H1 (cell line): ENCODE data around the gene GALNT11. TPM values are rescaled to one million over a fixed set of nuclear protein-coding genes. Genes with fewer than 3 reads are reported as not detected.

Source experiments
- CTCF ChIA-PET: fragments of 300-600 bp; sonication (Branson Sonifier 250); formaldehyde crosslinking; loops from one replicate; lab custom pipeline; 2021; ENCODE audit not compliant: partially characterized antibody; lab: Charles Lee
- POLR2A ChIA-PET: fragments of 300-600 bp; sonication (Branson Sonifier 250); formaldehyde crosslinking; loops from one replicate; lab custom pipeline; 2021; ENCODE audit warnings: inconsistent platforms; ENCODE audit not compliant: partially characterized antibody; lab: Charles Lee
- DNase-seq, 2 experiments: peaks; one replicate each; pipeline versions ENCODE4 v3.0.0 to v3.0.0-alpha.2; 2010 to 2022; ENCODE audit warnings: low spot score in 2 of 2, low read depth in 1 of 2, mixed read lengths in 1 of 2
- FAIRE-seq: peaks from 2 replicates; lab custom pipeline; 2011; peaks lifted over from hg19 to GRCh38; lab: Jason Lieb, UNC
- H2AFZ ChIP-seq: 2 replicates; pipeline ENCODE4 v1.8.1; 2012; ENCODE audit warnings: low read length, inconsistent platforms
- H2AK5ac ChIP-seq: 2 replicates; pipeline ENCODE4 v1.6.1; 2013; ENCODE audit warnings: low read depth, low read length
- H2BK120ac ChIP-seq: replicated peaks from 2 replicates; pipeline ENCODE3; 2013; ENCODE audit warnings: low read depth, low read length, inconsistent platforms
- H2BK12ac ChIP-seq: 2 replicates; pipeline ENCODE4 v1.6.1; 2013; ENCODE audit warnings: low read depth, low read length
- H2BK15ac ChIP-seq: 2 replicates; pipeline ENCODE4 v1.6.1; 2013; ENCODE audit warnings: low read length
- H2BK20ac ChIP-seq: 2 replicates; pipeline ENCODE4 v1.6.1; 2013; ENCODE audit warnings: low read length
- H2BK5ac ChIP-seq: 2 replicates; pipeline ENCODE4 v1.6.1; 2013; ENCODE audit warnings: low read depth, low read length
- H3K14ac ChIP-seq: 2 replicates; pipeline ENCODE4 v1.6.1; 2013; ENCODE audit warnings: inconsistent platforms; ENCODE audit not compliant: insufficient read length
- H3K18ac ChIP-seq: 2 replicates; pipeline ENCODE4 v1.6.1; 2013; ENCODE audit warnings: low read length; ENCODE audit errors: extremely low read depth
- H3K23ac ChIP-seq: 2 replicates; pipeline ENCODE4 v1.6.1; 2013; ENCODE audit warnings: inconsistent platforms; ENCODE audit not compliant: insufficient read length
- H3K23me2 ChIP-seq: 2 replicates; pipeline ENCODE4 v1.6.1; 2013; ENCODE audit warnings: low read depth, low read length
- H3K27ac ChIP-seq: 2 replicates; pipeline ENCODE4 v1.6.1; 2011; ENCODE audit warnings: low read depth, low read length, inconsistent platforms
- H3K27me3 ChIP-seq, 4 experiments: replicated peaks in 1 of 4; 1 replicate in 1 of 4; 2 replicates in 3 of 4; pipeline versions ENCODE4 v1.6.1 to v1.8.1; 2011 to 2013; ENCODE audit warnings: low read length in 3 of 4, mild to moderate bottlenecking in 3 of 4, inconsistent platforms in 2 of 4, mixed read lengths in 2 of 4, moderate library complexity in 1 of 4; ENCODE audit not compliant: control insufficient read depth in 3 of 4, insufficient read depth in 3 of 4; ENCODE audit errors: extremely low read depth in 1 of 4
- H3K36me3 ChIP-seq, 4 experiments: 2 replicates each; pipeline versions ENCODE4 v1.6.1 to v1.8.1; 2011 to 2013; ENCODE audit warnings: mild to moderate bottlenecking in 4 of 4, low read length in 3 of 4, moderate library complexity in 2 of 4, control low read depth in 1 of 4, inconsistent platforms in 1 of 4; ENCODE audit not compliant: insufficient read depth in 4 of 4, control insufficient read depth in 2 of 4
- H3K4ac ChIP-seq: replicated peaks from 2 replicates; pipeline ENCODE3; 2013; ENCODE audit warnings: low read length, low read depth, mixed read lengths, inconsistent platforms; ENCODE audit not compliant: insufficient read length
- H3K4me1 ChIP-seq, 4 experiments: replicated peaks in 1 of 4; 1 replicate in 1 of 4; 2 replicates in 3 of 4; pipeline versions ENCODE4 v1.6.1 to v1.8.1; 2011 to 2013; ENCODE audit warnings: low read length in 3 of 4, inconsistent platforms in 2 of 4, mixed read lengths in 1 of 4; ENCODE audit not compliant: insufficient read depth in 4 of 4, control insufficient read depth in 3 of 4
- H3K4me2 ChIP-seq, 2 experiments: 2 replicates each; pipeline versions ENCODE4 v1.6.1 to v1.8.1; 2011 to 2013; ENCODE audit warnings: low read depth in 2 of 2, low read length in 2 of 2, control low read depth in 1 of 2, inconsistent platforms in 1 of 2, mild to moderate bottlenecking in 1 of 2; ENCODE audit not compliant: insufficient read depth in 1 of 2
- H3K4me3 ChIP-seq, 4 experiments: fragments of 200-600, 300-600 bp in 1 of 4; sonication (generic), shearing (Covaris generic), sonication (Bioruptor Twin) in 1 of 4; 2 replicates each; pipeline versions ENCODE4 v1.5.1 to v1.8.1; 2011 to 2016; ENCODE audit warnings: low read length in 4 of 4, low read depth in 3 of 4, control low read depth in 2 of 4, inconsistent platforms in 2 of 4, mild to moderate bottlenecking in 2 of 4, mixed read lengths in 1 of 4, moderate library complexity in 1 of 4; ENCODE audit not compliant: insufficient read depth in 2 of 4; ENCODE audit errors: extremely low read depth in 1 of 4
- H3K56ac ChIP-seq: replicated peaks from 2 replicates; pipeline ENCODE3; 2013; ENCODE audit warnings: low read depth, mild to moderate bottlenecking, mixed read lengths, low read length, inconsistent platforms; ENCODE audit not compliant: insufficient read length
- H3K79me1 ChIP-seq: 2 replicates; pipeline ENCODE4 v1.6.1; 2013; ENCODE audit warnings: low read depth, low read length, control low read depth
- H3K79me2 ChIP-seq, 2 experiments: 2 replicates each; pipeline versions ENCODE4 v1.6.1 to v1.8.1; 2012 to 2013; ENCODE audit warnings: low read length in 2 of 2, mild to moderate bottlenecking in 2 of 2, inconsistent platforms in 1 of 2; ENCODE audit not compliant: insufficient read depth in 2 of 2, control insufficient read depth in 1 of 2
- H3K9ac ChIP-seq, 4 experiments: replicated peaks in 1 of 4; 1 replicate in 1 of 4; 2 replicates in 3 of 4; pipeline versions ENCODE4 v1.6.1 to v1.8.1; 2011 to 2013; ENCODE audit warnings: low read depth in 3 of 4, low read length in 3 of 4, control low read depth in 2 of 4, mild to moderate bottlenecking in 2 of 4, moderate library complexity in 2 of 4, inconsistent platforms in 1 of 4; ENCODE audit errors: extremely low read depth in 1 of 4
- H3K9me3 ChIP-seq, 2 experiments: 2 replicates each; pipeline versions ENCODE4 v1.6.1 to v1.8.1; 2012 to 2013; ENCODE audit warnings: mild to moderate bottlenecking in 2 of 2, moderate library complexity in 2 of 2, control low read depth in 1 of 2, inconsistent platforms in 1 of 2, low read depth in 1 of 2, low read length in 1 of 2, mixed read lengths in 1 of 2; ENCODE audit not compliant: insufficient read depth in 2 of 2
- H4K20me1 ChIP-seq, 2 experiments: replicated peaks in 1 of 2; 2 replicates each; pipeline versions ENCODE3 to v1.8.1; 2011 to 2013; ENCODE audit warnings: inconsistent platforms in 2 of 2, low read length in 2 of 2, mild to moderate bottlenecking in 1 of 2; ENCODE audit not compliant: insufficient read depth in 2 of 2, control insufficient read depth in 1 of 2
- H4K5ac ChIP-seq: 2 replicates; pipeline ENCODE4 v1.6.1; 2013; ENCODE audit warnings: low read length, low read depth, mixed read lengths, inconsistent platforms; ENCODE audit not compliant: insufficient read length
- H4K8ac ChIP-seq: 2 replicates; pipeline ENCODE4 v1.8.0; 2013; ENCODE audit warnings: mild to moderate bottlenecking, moderate library complexity, low read length, inconsistent platforms; ENCODE audit not compliant: insufficient read depth; ENCODE audit errors: extremely low read depth
- H4K91ac ChIP-seq: replicated peaks from 2 replicates; pipeline ENCODE3; 2013; ENCODE audit warnings: low read length, mixed read lengths, inconsistent platforms; ENCODE audit not compliant: insufficient read length
- BRCA1 ChIP-seq: IDR thresholded peaks from 2 replicates; pipeline ENCODE4 v1.6.1; 2012; ENCODE audit warnings: low read depth, low read length, improper control_type of control experiment
- CTCF ChIP-seq, 3 experiments: IDR thresholded peaks; 1 replicate in 2 of 3; 2 replicates in 1 of 3; pipeline versions ENCODE4 v1.5.1 to v1.6.1; 2011; ENCODE audit warnings: low read length in 3 of 3, mild to moderate bottlenecking in 3 of 3, inconsistent platforms in 2 of 3, low read depth in 1 of 3, moderate library complexity in 1 of 3; ENCODE audit not compliant: insufficient read depth in 1 of 3; ENCODE audit errors: control extremely low read depth in 1 of 3
- EP300 ChIP-seq, 2 experiments: IDR thresholded peaks; 1 replicate in 1 of 2; 2 replicates in 1 of 2; pipeline ENCODE4 v1.6.1; 2011 to 2012; ENCODE audit warnings: low read depth in 2 of 2, low read length in 2 of 2, mild to moderate bottlenecking in 2 of 2, borderline replicate concordance in 1 of 2, inconsistent platforms in 1 of 2, moderate library complexity in 1 of 2
- GABPA ChIP-seq: IDR thresholded peaks from 2 replicates; pipeline ENCODE4 v1.6.1; 2011; ENCODE audit warnings: mild to moderate bottlenecking, low read length, moderate library complexity, borderline replicate concordance; ENCODE audit not compliant: insufficient read depth
- HDAC2 ChIP-seq, 2 experiments: fragments of 300-600 bp in 1 of 2; sonication (generic) in 1 of 2; IDR thresholded peaks; 2 replicates each; pipeline ENCODE4 v1.6.1; 2011 to 2012; ENCODE audit warnings: low read depth in 2 of 2, low read length in 2 of 2, mild to moderate bottlenecking in 2 of 2, moderate library complexity in 2 of 2, borderline replicate concordance in 1 of 2, inconsistent platforms in 1 of 2
- NRF1 ChIP-seq: IDR thresholded peaks from 2 replicates; pipeline ENCODE4 v1.6.1; 2011; ENCODE audit warnings: mild to moderate bottlenecking, low read depth, low read length, improper control_type of control experiment
- RAD21 ChIP-seq, 2 experiments: IDR thresholded peaks in 1 of 2; conservative IDR thresholded peaks in 1 of 2; 2 replicates each; pipeline ENCODE4 v1.6.1; 2011; ENCODE audit warnings: low read depth in 2 of 2, low read length in 2 of 2, improper control_type of control experiment in 1 of 2, inconsistent platforms in 1 of 2, mild to moderate bottlenecking in 1 of 2, moderate library complexity in 1 of 2
- RXRA ChIP-seq: IDR thresholded peaks from 2 replicates; pipeline ENCODE4 v1.6.1; 2011; ENCODE audit warnings: low read depth, mild to moderate bottlenecking, low read length, moderate library complexity; ENCODE audit not compliant: insufficient read depth
- SRF ChIP-seq: IDR thresholded peaks from 2 replicates; pipeline ENCODE4 v1.6.1; 2011; ENCODE audit warnings: mild to moderate bottlenecking, low read depth, low read length, moderate library complexity
- WGBS, 2 experiments: shearing (Covaris generic) in 1 of 2; methylation state at CpG; one replicate each; pipeline versions ENCODE4 v1.1.6 to v1.1.7; 2013 to 2015; ENCODE audit warnings: low lambda C conversion rate in 2 of 2, mixed read lengths in 2 of 2, inconsistent platforms in 1 of 2, low coverage in 1 of 2, missing lambda C conversion rate in 1 of 2; ENCODE audit not compliant: insufficient replicate concordance in 2 of 2, insufficient coverage in 1 of 2, insufficient read length in 1 of 2; ENCODE audit errors: extremely low coverage in 1 of 2, missing lambda C conversion rate in 1 of 2; 5-methylcytosine and 5-hydroxymethylcytosine counted together
- polyA plus RNA-seq, 7 experiments: library from polyadenylated mRNA; depleted of rRNA in 3 of 7; stranded (reverse) in 5 of 7; unstranded in 2 of 7; fragments of >200 nt in 5 of 7; fragments of 200-250 nt in 2 of 7; gene quantifications; 1 replicate in 5 of 7; 2 replicates in 1 of 7; 4 replicates in 1 of 7; pipeline versions ENCODE4 v1.2.1 to v1.2.3, GENCODE V29; 2011 to 2013; ENCODE audit warnings: missing spikeins in 2 of 7, mixed read lengths in 2 of 7
- total RNA-seq: library from RNA; stranded (reverse); fragmentation: NEBNext Ultra II Directional; extraction: Animal tissue kit (Norgen Biotek cat#: 25700); gene quantifications from 2 replicates; pipeline ENCODE4 v1.2.1, GENCODE V29; 2021

GALNT11 gene
- total and polyA plus RNA-seq, 2 of the 8 experiments (the other 6 are each of a cell fraction or from before 2014, with no cell fraction given), result 20.5 to 23.2 TPM

- Histone ChIP-seq H2AK5ac (no peak overlapping the region), H2BK5ac (no peak overlapping the region), H2BK12ac (no peak overlapping the region; the same call in 1 of the 2 replicates), H3K27me3 (no peaks in the 10 kb centered on the region), H3K4ac (no peak overlapping the region), H2BK15ac (no peak overlapping the region), H3K79me2 (peaks cover 0 to 6% of the 10 kb centered on the region in 2 experiments; a peak in 1 of 4 replicates), H3K14ac (no peak overlapping the region), H3K79me1 (no peaks in the 10 kb centered on the region), H3K18ac (no peak overlapping the region), H3K56ac (no peak overlapping the region), H3K4me2 (no peak overlapping the region), H4K5ac (no peak overlapping the region), H3K4me3 (no peak overlapping the region), H3K36me3 (no peaks in the 10 kb centered on the region), H3K4me1 (peaks cover 1 to 25% (median 17%) of the 10 kb centered on the region in 4 experiments; a peak in 6 of 7 replicates), H4K20me1 (no peaks in the 10 kb centered on the region), H3K27ac (no peak overlapping the region), H2BK20ac (no peak overlapping the region), H2AFZ (no peak overlapping the region), H2BK120ac (no peak overlapping the region), H3K23me2 (no peaks in the 10 kb centered on the region), H3K23ac (no peak overlapping the region), H3K9ac (no peak overlapping the region), H3K9me3 (no peaks in the 10 kb centered on the region), H4K8ac (no peak overlapping the region), H4K91ac (no peak overlapping the region)
- POLR2A ChIA-PET, result interaction anchor here (1.2 kb wide), 1 partner anchor 10 kb away, joined by 4 read pairs; no protein-coding TSS in a partner anchor
- CTCF ChIA-PET, result interaction anchor here (0.6 to 2.5 kb wide), 35 partner anchors 10 to 706 kb away, joined by 3 to 14 read pairs (median 4); no protein-coding TSS in a partner anchor
- peak; percentile 86 for FAIRE-seq
- DNase-seq, result peak in 1 of 2 experiments; percentile 77
- 61% methylated on average over 8 of the region's 8 CpGs; no CpG with 5 or more reads in 1 of the 2 experiments for WGBS, 2 experiments
- peak; percentile 60 to 74 for TF ChIP-seq RAD21 (IDR thresholded peaks at IDR 0.05 in 1 of 2, conservative IDR thresholded peaks at IDR 0.05 in 1 of 2; ENCODE audit: low read depth in 2 of 2, low read length in 2 of 2)
- no peak for TF ChIP-seq EP300 (IDR thresholded peaks at IDR 0.05; ENCODE audit: borderline replicate concordance in 1 of 2, low read depth in 2 of 2, low read length in 2 of 2)
- TF ChIP-seq RXRA, result no peak
- TF ChIP-seq NRF1, result 0 out of 2 replicates have a peak, but pooled peaks have one; percentile 5
- 0 out of 2 replicates have a peak, but pooled peaks have one; percentile 35 for TF ChIP-seq SRF
- TF ChIP-seq BRCA1, result no peak
- no peak for TF ChIP-seq HDAC2 (IDR thresholded peaks at IDR 0.05; ENCODE audit: borderline replicate concordance in 1 of 2, low read depth in 2 of 2, low read length in 2 of 2)
- TF ChIP-seq GABPA, result no peak
- TF ChIP-seq CTCF (IDR thresholded peaks at IDR 0.05; ENCODE audit: control extremely low read depth in 1 of 3, insufficient read depth in 1 of 3, low read depth in 1 of 3, low read length in 3 of 3), result peak; percentile 27 to 74 (median 63)
Measured at GRCh38 chr7:152076324-152076821, 50.9 kb downstream of the GALNT11 start.
